GM21576 (cell line): ENCODE data around the gene DNAJC1.
A peak's percentile ranks its signal among the peaks of the same experiment; 100 is the strongest.
"Not testable (repeated sequence)": the region's sequence is repeated elsewhere in the genome, so short reads cannot be mapped to it uniquely, and the experiment has no call there.

Source experiments
- ATAC-seq: cut with Tn5 transposase; IDR thresholded peaks from one replicate; pipeline ENCODE4 v1.9.1; 2021; ENCODE audit warnings: mild to moderate bottlenecking, moderate library complexity; ENCODE audit not compliant: unreplicated experiment

DNAJC1 gene

DNA sequence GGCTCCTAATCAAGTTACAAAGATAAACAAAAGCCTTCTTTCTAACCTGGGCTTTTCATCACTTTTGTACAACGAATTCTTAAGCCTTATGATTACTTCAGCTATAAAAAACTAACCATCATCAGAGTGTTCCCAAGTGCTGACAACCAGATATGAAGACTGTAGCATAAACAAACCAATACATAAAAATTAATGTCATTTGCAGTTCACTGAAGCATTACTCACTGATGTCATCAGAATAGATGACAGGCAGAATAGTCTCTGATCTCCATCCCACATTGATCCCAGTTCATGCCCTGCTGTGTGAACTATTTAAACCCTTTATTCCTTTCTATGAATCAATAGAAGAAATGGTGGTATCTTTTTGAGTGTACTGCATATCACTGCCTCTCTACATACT, 84.4 kb downstream of the DNAJC1 start:
- ATAC-seq: no peak

GRCh38 chr10:21912625-21913024, 90.9 kb downstream of the DNAJC1 start:
- ATAC-seq: no peak

DNA sequence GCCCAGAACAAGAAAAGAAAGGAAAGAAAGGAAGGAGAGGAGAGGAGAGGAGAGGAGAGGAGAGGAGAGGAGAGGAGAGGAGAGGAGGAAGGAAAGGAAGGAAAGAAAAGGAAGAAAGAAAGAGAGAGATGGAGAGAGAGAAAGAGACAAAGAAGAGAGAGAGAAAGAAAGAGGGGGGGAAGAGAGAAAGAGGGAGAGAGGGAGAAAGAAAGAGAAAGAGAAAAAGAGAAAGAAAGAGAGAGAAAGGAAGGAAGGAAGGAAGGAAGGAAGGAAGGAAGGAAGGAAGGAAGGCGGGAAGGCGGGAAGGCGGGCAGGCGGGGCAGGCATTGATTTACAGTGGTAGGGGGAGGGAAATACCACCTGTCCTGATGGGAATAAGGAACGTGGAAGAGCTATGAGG, 92.7 kb downstream of the DNAJC1 start:
- ATAC-seq: no peak

DNA sequence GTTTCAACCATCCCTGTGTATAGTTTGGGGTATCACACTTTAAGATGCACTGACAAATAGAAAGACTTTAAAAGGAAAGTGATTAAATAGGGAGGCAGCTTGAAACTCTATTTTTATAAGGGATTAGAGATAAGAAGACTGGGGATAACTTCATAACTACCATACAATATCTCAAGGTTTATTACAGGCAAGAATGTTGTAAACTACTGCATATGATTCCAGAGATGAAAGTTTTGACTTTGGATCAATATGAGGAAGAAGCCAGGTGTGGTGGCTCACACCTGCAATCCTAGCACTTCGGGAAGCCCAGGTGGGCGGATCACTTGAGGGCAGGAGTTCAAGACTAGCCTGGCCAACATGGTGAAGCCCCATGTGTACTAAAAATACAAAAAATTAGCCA, 96.1 kb downstream of the DNAJC1 start:
- ATAC-seq: no peak

GRCh38 chr10:21904930-21905329, 98.6 kb downstream of the DNAJC1 start:
- no peak for ATAC-seq

DNA sequence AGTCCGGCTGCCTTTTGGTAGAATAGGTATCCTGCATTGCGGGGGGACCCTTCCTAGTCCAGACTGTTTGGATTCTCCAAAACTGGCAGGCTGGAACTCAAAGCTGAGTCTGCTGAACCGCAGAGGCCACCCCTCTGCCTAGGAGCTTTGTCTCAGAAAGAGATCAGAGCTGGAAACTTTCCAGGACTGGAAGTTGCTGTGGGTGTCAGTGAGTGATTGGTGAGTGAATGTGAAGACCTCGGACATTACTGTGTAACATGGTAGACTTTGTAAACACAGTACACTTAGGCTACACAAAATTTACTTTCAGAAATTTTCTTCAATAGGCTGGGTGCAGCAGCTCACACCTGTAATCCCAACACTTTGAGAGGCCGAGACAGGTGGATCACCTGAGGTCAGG, 103.8 kb downstream of the DNAJC1 start:
- no peak for ATAC-seq

GRCh38 chr10:21895932-21896331, 107.6 kb downstream of the DNAJC1 start:
- no peak for ATAC-seq

DNA sequence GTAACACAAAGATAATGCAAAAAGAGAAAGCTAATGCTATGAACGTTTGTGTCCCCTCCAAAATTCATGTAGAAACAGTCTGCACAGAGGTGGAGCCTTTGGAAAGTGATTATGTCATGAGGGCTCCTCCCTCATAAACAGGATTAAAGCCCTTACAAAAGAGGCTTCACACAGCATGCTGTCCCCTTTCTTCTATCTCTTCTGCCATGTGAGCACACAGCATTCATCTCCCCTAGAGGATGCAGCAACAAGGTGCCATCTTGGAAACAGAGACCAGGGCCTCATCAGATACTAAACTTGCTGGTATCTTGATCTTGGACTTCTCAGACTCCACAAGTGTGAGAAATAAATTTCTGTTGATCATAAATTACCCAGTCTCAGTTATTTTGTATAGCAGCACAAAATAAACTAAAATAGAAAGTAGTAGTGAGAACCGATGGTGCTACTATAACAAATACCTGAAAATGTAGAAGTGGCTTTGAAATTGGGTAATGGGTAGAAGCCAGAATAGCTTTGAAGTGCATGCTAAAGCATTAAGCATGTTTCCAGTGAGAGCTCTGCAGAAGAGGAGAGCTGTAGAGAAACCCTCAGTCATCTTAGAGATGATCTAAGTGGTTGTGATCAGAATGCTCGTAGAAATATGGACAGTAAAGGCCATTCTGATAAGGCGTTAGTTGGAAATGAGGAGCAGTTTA, 108.7 kb downstream of the DNAJC1 start:
- no peak for ATAC-seq

DNA sequence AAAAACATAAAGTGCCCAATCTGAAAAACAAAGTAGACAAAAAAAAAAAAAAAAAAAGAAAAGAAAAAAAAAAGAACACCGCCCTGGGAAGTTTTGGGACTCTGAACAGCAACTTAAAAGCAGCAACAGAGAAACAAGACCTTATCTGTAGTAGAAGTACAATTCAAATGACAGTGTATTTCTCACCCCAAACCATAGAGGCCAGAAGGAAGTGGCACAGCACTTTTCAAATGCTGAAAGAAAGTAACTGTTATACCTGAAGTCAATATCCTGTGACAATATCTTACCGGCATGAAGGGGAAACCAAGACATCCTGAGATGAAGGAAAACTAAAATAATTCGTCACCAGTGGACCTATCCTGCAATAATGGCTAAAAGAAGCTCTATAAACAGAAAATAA, 112.1 kb downstream of the DNAJC1 start:
- no peak for ATAC-seq

DNA sequence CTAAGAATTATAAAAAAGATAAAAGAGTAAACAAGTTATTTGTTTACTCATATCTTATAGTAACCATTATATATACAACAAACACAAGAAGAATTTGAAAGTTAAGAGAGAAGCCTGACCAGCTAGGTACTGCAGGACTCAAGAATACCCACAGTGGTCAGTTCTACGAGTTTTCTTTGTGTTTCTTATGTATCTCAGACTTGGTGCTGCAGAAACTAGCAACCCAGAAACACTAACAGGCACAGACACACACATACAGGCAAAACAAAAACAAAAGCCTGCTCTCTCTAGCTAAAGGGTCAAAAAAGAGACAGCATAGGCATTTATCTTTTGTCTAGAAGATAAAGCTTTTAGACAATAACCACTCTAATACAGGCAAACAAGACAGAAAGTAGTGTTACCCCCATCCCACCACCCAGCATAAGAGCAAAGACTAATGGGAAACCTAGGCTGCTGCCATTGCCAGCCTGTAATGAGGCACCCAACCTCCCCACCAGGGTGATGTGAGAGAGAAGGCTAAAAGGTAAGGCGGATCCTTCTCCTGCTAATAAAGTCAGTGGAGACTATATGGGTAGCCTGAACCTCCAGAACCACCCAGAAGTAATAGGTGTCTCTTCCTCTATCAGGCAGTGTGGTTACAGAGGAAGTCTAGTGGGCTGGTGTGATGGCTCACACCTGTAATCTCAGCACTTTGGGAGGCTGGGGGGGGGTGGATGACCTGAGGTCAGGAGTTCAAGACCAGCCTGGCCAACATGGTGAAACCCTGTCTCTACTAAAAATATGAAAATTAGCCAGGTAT, 113.9 kb downstream of the DNAJC1 start:
- peak; percentile 29 for ATAC-seq

- peak; percentile 97 for ATAC-seq
Observed at GRCh38 chr10:21888959-21889358, 114.6 kb downstream of the DNAJC1 start.

DNA sequence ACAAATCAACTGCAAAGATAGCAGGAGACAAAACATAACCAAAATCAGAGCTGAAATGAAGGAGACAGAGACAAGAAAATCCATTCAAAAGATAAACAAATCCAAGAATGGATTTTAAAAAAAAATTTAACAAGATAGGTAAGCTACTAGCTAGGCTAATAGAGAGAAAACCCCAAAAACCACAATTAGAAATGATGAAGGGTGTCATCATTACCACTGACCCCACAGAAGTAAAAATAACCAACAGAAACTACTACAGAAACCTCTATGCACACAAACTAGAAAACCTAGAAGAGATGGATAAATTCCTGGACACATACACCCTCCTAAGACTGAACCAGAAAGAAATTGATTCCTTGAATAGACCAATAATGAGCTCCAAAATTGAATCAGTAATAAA, 117.6 kb downstream of the DNAJC1 start:
- ATAC-seq: no peak

DNA sequence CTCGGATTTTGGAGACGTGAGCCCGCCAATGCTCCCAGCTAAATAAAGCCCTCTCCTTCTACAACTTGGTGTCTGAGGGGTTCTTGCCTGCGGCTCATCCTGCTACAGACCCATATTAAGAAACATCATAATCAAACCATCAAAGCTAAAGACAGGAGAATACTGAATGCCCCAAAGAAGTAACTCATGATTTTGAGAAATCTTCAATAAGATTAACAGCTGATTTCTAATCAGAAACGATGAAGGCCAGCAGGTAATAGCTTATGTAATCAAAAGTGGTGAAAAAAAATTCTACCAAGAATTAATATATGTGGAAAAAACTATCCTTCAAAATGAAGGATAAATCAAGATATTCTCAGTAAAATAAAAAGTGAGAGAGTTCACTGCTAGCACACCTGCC, 130.3 kb downstream of the DNAJC1 start:
- ATAC-seq: no peak

DNA sequence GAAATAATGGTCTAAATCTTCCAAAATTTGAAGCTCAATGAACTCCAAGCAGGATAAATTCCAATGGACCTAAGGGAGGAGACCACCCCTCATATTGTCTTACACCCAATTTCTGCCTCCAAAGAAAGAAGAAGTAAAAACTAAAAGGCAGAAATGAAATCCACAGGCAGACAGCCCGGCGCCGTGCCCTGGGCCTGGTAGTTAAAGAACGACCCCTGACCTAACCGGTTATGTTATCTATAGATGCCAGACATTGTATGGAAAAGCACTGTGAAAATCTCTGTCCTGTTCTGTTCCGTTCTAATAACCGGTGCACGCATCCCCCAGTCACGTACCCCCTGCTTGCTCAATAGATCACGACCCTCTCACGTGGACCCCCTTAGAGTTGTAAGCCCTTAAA, 130.8 kb downstream of the DNAJC1 start:
- not testable (repeated sequence) for ATAC-seq

DNA sequence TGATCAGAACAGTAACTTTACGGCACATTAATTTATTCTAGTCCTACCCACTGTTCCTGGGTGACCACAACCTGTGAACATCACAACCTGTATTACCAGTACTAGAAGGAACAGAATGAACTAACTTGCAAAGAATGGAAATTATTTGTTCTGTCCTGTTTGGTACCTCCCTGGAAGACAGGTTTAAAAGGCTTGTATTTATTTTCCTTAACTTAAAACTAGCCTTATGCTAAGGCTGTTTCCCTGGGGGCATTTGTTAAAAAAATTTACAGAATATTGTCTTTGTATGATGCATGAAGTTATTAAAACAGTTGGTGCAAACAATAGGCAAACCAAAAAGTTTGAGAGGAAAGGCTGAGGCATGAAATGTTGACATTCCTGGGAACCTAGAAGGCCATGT, 132.7 kb downstream of the DNAJC1 start:
- no peak for ATAC-seq

GRCh38 chr10:21869087-21869486, 134.4 kb downstream of the DNAJC1 start:
- not testable (repeated sequence) for ATAC-seq

- no peak for ATAC-seq
Observed at GRCh38 chr10:21860718-21861117, 142.8 kb downstream of the DNAJC1 start.

DNA sequence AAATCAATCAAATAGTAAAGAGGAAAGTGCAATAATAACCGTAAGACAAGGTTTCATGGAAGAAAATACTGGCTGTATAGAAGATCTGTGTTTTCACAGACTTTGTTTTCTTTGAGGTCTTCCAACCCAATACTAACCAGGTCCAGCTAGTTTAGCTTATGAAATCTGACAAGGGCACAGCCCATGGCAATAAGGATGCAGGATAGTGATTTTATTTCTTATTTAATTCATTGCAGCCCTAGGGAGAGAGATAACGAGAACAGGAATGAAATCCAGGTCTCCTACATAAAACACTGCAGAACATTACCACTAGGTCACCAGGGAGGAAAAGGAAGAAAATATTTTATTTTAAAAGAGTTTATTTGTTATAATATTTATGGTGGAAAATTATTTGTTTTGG, 145.1 kb downstream of the DNAJC1 start:
- ATAC-seq: no peak

DNA sequence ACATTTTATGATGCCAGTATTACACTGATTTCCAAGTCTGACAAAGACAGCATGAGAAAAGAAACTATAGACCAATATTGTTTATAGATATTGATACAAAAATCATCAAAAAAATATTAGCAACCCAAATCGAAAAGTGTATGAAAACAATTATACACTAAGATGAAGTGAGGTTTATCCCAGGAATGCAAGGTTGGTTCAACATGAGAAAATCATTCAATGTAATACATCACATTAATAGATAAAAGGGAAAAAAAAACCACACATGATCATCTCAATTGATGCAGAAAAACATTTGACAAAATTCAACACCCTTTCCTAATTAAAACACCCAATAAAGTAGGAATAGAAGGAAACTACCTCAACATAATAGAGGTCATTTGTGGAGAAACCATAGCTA, 153.9 kb downstream of the DNAJC1 start:
- ATAC-seq: no peak

- no peak for ATAC-seq
Observed at GRCh38 chr10:21843645-21844044, 159.9 kb downstream of the DNAJC1 start.

- ATAC-seq: not testable (repeated sequence)
Observed at GRCh38 chr10:21841273-21841672, 162.3 kb downstream of the DNAJC1 start.

DNA sequence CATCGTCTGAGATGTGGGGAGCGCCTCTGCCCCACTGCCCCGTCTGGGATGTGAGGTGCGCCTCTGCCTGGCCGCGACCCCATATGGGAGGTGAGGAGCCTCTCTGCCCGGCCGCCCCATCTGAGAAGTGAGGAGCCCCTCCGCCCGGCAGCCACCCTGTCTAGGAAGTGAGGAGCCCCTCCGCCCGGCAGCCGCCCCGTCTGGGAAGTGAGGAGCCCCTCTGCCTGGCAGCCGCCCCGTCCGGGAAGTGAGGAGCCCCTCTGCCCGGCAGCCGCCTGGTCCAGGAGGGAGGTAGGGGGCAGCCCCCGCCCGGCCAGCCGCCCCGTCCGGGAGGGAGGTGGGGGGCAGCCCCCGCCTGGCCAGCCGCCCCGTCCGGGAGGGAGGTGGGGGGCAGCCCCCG, 166.0 kb downstream of the DNAJC1 start:
- ATAC-seq: not testable (repeated sequence)
